PC-9 (cell line): ENCODE results near the gene PHYH. TPM values are rescaled to one million over a fixed set of nuclear protein-coding genes. Genes with fewer than 3 reads are reported as not detected.
"Not testable (repeated sequence)": the region's sequence is repeated elsewhere in the genome, so short reads cannot be mapped to it uniquely, and the experiment has no call there.

Experiments used
- BruUV-seq: library from RNA; stranded (reverse); fragments of 400-500 nt; replicated peaks from 2 replicates; lab custom pipeline; 2021; lab: Mats Ljungman, UMichigan
- CTCF ChIA-PET: fragments of 300-600 bp; sonication (Branson Sonifier 250); formaldehyde crosslinking; loops from one replicate; lab custom pipeline; 2022; ENCODE audit warnings: antibody characterized with exemption; lab: Charles Lee
- POLR2A ChIA-PET: fragments of 300-600 bp; sonication (Branson Sonifier 250); formaldehyde crosslinking; loops from one replicate; lab custom pipeline; 2022; ENCODE audit warnings: antibody characterized with exemption; ENCODE audit not compliant: unreplicated experiment; lab: Charles Lee
- DNase-seq, 2 experiments: peaks; one replicate each; pipeline versions ENCODE4 v3.0.0 to v3.0.0-alpha.2; 2015 to 2022; ENCODE audit warnings: mixed read lengths in 1 of 2
- H2AFZ ChIP-seq: fragments of 200-600 bp; sonication (generic); 2 replicates; pipeline ENCODE4 v1.8.1; 2017; ENCODE audit warnings: antibody characterized with exemption
- H3F3A ChIP-seq: fragments of 200-600 bp; sonication (generic); 2 replicates; pipeline ENCODE4 v1.8.1; 2017; ENCODE audit warnings: antibody characterized with exemption, mild to moderate bottlenecking, low read depth; ENCODE audit not compliant: insufficient read depth
- H3K27ac ChIP-seq: fragments of 200-600 bp; sonication (generic); 2 replicates; pipeline ENCODE4 v1.6.1; 2016; ENCODE audit warnings: mixed run types
- H3K27me3 ChIP-seq: fragments of 200-600 bp; sonication (generic); 2 replicates; pipeline ENCODE4 v1.6.1; 2016; ENCODE audit warnings: low read depth, mixed run types; ENCODE audit not compliant: insufficient read depth
- H3K36me3 ChIP-seq: fragments of 200-600 bp; sonication (generic); 2 replicates; pipeline ENCODE4 v1.6.1; 2016; ENCODE audit warnings: low read depth, mixed run types
- H3K4me1 ChIP-seq: fragments of 200-600 bp; sonication (generic); replicated peaks from 2 replicates; pipeline ENCODE4 v1.6.1; 2016; ENCODE audit warnings: mixed run types; ENCODE audit not compliant: insufficient read depth
- H3K4me2 ChIP-seq: fragments of 200-600 bp; sonication (generic); 2 replicates; pipeline ENCODE4 v1.6.1; 2017; ENCODE audit warnings: mixed run types
- H3K4me3 ChIP-seq: fragments of 200-600 bp; sonication (generic); 2 replicates; pipeline ENCODE4 v1.6.1; 2016; ENCODE audit warnings: mixed run types
- H3K79me2 ChIP-seq: fragments of 200-600 bp; sonication (generic); 2 replicates; pipeline ENCODE4 v1.6.1; 2017; ENCODE audit warnings: low read depth, mixed run types
- H3K9me2 ChIP-seq: fragments of 200-600 bp; sonication (generic); 2 replicates; pipeline ENCODE4 v1.8.1; 2017; ENCODE audit warnings: mild to moderate bottlenecking; ENCODE audit not compliant: insufficient read depth
- H3K9me3 ChIP-seq: fragments of 200-600 bp; sonication (generic); 2 replicates; pipeline ENCODE4 v1.8.1; 2016; ENCODE audit warnings: low read depth; ENCODE audit not compliant: insufficient read depth
- H4K20me1 ChIP-seq: fragments of 200-600 bp; sonication (generic); 2 replicates; pipeline ENCODE4 v1.8.1; 2017; ENCODE audit not compliant: insufficient read depth
- CTCF ChIP-seq: fragments of 200-600 bp; sonication (generic); conservative IDR thresholded peaks from 2 replicates; pipeline ENCODE4 v1.6.1; 2017; ENCODE audit warnings: mixed run types, antibody characterized with exemption, mild to moderate bottlenecking, moderate library complexity
- EZH2 ChIP-seq: fragments of 200-600 bp; sonication (generic); IDR thresholded peaks from 2 replicates; pipeline ENCODE4 v1.8.0; 2017; ENCODE audit warnings: antibody characterized with exemption, low read depth
- intact Hi-C: fragments of 100-400 bp; cut with micrococcal nuclease; formaldehyde crosslinking; loops from one replicate; pipeline ENCODE4 v1.10.0; 2022; ENCODE audit not compliant: unreplicated experiment
- total RNA-seq: library from RNA; stranded (reverse); gene quantifications from 2 replicates; pipeline ENCODE4 v1.2.3, GENCODE V29; 2021

PHYH gene
- total RNA-seq, 1 experiment from 2014 or later: 16.5 TPM

DNA sequence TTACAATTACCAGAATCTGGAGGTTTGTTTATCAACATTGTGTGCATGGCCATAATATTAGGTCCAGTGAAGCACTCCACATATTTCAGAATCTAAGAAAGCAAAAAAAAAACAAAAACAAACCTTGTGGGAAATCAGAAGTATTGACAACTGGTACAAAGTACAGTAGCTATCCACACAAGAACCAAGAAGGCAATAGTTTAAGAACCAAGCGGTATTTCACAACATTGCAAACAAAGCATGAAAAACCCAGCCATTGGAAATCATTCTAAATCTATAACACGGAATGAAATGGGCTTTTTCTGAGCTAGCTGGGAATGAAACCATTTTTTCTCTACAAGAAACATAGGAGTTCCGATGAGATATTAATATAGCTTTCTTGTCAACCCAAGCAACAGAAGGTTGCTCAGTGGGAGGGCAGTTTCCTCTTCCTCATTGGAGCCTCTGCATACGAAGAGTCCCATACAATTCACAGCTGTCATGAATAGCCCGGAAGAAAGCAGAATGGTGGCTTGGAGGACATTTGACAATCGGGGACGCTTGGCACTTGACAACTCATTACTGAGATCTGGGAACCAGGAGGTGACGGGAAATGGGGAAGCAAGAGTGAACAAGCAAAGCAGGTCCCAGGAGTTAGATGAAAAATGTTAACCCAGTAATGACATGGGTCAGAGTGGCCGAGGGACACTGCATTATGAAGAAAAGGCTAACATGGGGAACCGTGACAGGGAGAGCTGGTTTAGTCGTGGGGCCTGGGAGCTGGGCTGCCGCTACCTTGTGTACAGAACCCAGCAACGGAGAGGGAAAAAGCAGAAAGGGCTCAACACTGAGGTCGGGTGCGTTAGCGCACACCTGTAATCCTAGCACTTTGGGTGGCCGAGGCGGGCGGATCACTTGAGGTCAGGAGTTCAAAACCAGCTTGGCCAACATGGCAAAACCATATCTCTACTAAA is 7.8 kb downstream of the PHYH start:
- Histone ChIP-seq H3F3A (no peaks in the 10 kb centered on the region), H3K4me1 (no peaks in the 10 kb centered on the region), H3K36me3 (no peaks in the 10 kb centered on the region), H3K27me3 (no peaks in the 10 kb centered on the region), H2AFZ (no peak overlapping the region), H3K4me2 (no peak overlapping the region), H3K9me2 (no peaks in the 10 kb centered on the region), H4K20me1 (no peaks in the 10 kb centered on the region), H3K4me3 (no peak overlapping the region), H3K79me2 (no peaks in the 10 kb centered on the region), H3K27ac (no peak overlapping the region), H3K9me3 (no peaks in the 10 kb centered on the region)
- CTCF ChIA-PET: no interaction called here
- POLR2A ChIA-PET: no interaction called here
- BruUV-seq: no TSS peak
- no peak for TF ChIP-seq CTCF
- TF ChIP-seq EZH2: no peak
- no peak for DNase-seq
- intact Hi-C loops: no loop called here

DNA sequence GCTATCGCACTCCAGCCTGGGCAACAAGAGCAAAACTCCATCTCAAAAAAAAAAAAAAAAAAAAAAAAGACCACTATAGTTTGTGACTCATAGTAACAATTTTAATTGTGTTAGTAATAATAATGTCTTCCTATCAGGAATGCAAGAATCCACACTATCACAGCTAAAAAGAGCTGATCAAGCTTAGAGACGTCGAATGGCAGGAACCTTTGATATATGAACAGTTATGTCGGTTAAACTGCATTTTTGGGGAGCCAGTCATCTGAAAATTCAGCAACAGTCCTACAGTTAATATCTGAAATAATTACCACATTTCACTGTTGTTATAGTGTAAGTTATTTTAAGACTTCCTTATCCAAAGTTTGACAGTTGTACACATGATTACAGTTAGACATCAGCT is 8.8 kb downstream of the PHYH start:
- no peaks in the 10 kb centered on the region for H3K4me1 ChIP-seq
- H3K4me2 ChIP-seq: no peak overlapping the region
- H4K20me1 ChIP-seq: no peaks in the 10 kb centered on the region
- no peaks in the 10 kb centered on the region for H3K9me2 ChIP-seq
- POLR2A ChIA-PET: no interaction called here
- CTCF ChIA-PET: no interaction called here
- DNase-seq: no peak
- no TSS peak for BruUV-seq
- intact Hi-C loops: no loop called here
- no peaks in the 10 kb centered on the region for H3F3A ChIP-seq
- no peak overlapping the region for H3K27ac ChIP-seq
- no peak overlapping the region for H2AFZ ChIP-seq
- no peaks in the 10 kb centered on the region for H3K9me3 ChIP-seq
- no peaks in the 10 kb centered on the region for H3K27me3 ChIP-seq
- no peaks in the 10 kb centered on the region for H3K79me2 ChIP-seq
- TF ChIP-seq EZH2 (no peak), CTCF (no peak)
- H3K4me3 ChIP-seq: no peak overlapping the region
- H3K36me3 ChIP-seq: no peaks in the 10 kb centered on the region

DNA sequence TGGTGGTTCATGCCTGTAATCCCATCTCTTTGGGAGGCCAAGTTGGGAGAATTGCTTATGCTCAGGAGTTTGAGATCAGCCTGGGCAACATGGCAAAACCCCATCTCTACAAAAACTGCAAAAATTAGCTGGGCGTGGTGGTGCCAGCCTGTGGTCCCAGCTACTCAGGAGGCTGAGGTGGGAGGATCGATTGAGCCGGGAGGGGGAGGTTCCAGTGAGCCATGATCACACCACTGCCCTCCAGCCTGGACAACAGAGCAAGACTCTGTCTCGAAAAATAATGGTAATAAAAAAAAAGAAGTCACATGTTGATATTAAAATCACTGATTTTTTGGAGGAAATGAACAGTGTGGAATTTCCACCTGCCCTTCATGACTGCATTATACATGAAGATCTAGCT is 15.8 kb downstream of the PHYH start:
- no peak overlapping the region for H3K27ac ChIP-seq
- no peak for TF ChIP-seq EZH2
- H3F3A ChIP-seq: no peaks in the 10 kb centered on the region
- H4K20me1 ChIP-seq: no peaks in the 10 kb centered on the region
- intact Hi-C loops: no loop called here
- BruUV-seq: no TSS peak
- H3K79me2 ChIP-seq: no peaks in the 10 kb centered on the region
- H3K4me2 ChIP-seq: no peak overlapping the region
- ChIA-PET POLR2A (no interaction called here), CTCF (no interaction called here)
- H3K4me1 ChIP-seq: no peaks in the 10 kb centered on the region
- DNase-seq: no peak
- no peaks in the 10 kb centered on the region for H3K9me2 ChIP-seq
- no peak overlapping the region for H3K4me3 ChIP-seq
- no peaks in the 10 kb centered on the region for H3K36me3 ChIP-seq
- no peaks in the 10 kb centered on the region for H3K27me3 ChIP-seq
- H3K9me3 ChIP-seq: no peaks in the 10 kb centered on the region
- H2AFZ ChIP-seq: no peak overlapping the region

DNA sequence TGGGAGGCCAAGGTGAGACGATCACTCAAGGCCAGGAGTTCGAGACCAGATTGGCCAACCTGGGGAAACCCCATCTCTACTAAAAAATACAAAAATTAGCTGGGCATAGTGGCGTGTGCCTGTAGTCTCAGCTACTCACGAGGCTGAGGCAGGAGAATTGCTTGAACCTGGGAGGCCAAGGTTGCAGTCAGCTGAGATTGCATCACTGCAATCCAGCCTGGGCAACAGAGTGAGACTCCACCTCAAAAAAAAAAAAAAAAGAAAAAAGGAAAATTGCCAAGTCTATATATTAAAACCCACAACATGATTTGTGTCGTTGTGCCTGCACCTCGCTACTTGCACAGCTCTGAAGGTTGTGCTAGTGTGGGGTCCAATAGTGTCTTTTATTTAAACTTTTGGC is 17.5 kb downstream of the PHYH start:
- H3K27me3 ChIP-seq, BruUV-seq, H3F3A ChIP-seq, H3K36me3 ChIP-seq, POLR2A ChIA-PET, H3K9me3 ChIP-seq, intact Hi-C loops, H3K27ac ChIP-seq, H2AFZ ChIP-seq, H3K79me2 ChIP-seq, CTCF ChIA-PET, H3K4me3 ChIP-seq, H3K9me2 ChIP-seq, DNase-seq, H3K4me2 ChIP-seq, H3K4me1 ChIP-seq, H4K20me1 ChIP-seq: not testable (repeated sequence)
